Measurements from ENCODE around the gene RPUSD2.

GRCh38 chr15:40549894-40550293 is 19.2 kb upstream of the RPUSD2 start:
- no peak for TF ChIP-seq POLR2AphosphoS5 (IDR thresholded peaks at IDR 0.05; ENCODE audit: borderline replicate concordance, low read depth, low read length)
- TF ChIP-seq EZH2 (IDR thresholded peaks at IDR 0.05), result no peak

Data from SK-N-MC (cell line).